ENCODE data around the gene SFN. TPM values are rescaled to one million over a fixed set of nuclear protein-coding genes. Genes with fewer than 3 reads are reported as not detected.
"Not testable (repeated sequence)": the region's sequence is repeated elsewhere in the genome, so short reads cannot be mapped to it uniquely, and the experiment has no call there.

Gene SFN
- polyA plus RNA-seq, 2 donors: 1,075 to 2,440 TPM

DNA sequence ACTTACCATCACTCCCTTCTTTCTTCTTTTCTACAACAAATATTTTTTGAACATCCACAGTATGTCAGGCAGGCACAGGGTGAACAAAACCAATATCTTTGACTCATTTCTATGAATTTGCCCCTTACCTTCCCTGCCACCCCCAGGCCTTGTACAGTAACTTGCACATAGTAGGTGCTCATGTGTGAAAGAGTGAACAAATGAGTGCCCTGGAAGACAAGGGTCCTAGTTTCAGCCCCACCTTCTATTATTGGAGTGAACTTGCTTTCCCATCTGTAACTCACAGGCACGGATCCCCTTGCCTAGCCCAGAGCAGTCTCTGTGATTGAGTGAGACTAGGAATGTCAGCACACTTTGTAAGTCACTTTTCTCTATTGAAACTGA, 23.6 kb upstream of the SFN start:
- Histone ChIP-seq H3K27ac (ENCODE audit: low read depth in 2 of 2, low read length in 1 of 2) (no peak overlapping the region), H3K4me1 (ENCODE audit: control insufficient read depth in 2 of 2, insufficient read depth in 2 of 2, low read length in 1 of 2) (no peaks in the 10 kb centered on the region), H3K4me3 (ENCODE audit: low read depth in 1 of 2, low read length in 2 of 2) (no peak overlapping the region), H3K36me3 (ENCODE audit: control insufficient read depth in 2 of 2, insufficient read depth in 2 of 2, low read length in 1 of 2) (peaks cover 0 to 30% of the 10 kb centered on the region in 2 donors), H3K9me3 (ENCODE audit: control insufficient read depth in 2 of 2, insufficient read depth in 1 of 2, low read depth in 1 of 2, low read length in 1 of 2) (no peaks in the 10 kb centered on the region), H3K27me3 (ENCODE audit: control insufficient read depth in 1 of 2, insufficient read depth in 2 of 2, low read length in 2 of 2) (no peaks in the 10 kb centered on the region)
- WGBS, 2 donors: 95 to 96% methylated on average over 1 of the region's 1 CpG

DNA sequence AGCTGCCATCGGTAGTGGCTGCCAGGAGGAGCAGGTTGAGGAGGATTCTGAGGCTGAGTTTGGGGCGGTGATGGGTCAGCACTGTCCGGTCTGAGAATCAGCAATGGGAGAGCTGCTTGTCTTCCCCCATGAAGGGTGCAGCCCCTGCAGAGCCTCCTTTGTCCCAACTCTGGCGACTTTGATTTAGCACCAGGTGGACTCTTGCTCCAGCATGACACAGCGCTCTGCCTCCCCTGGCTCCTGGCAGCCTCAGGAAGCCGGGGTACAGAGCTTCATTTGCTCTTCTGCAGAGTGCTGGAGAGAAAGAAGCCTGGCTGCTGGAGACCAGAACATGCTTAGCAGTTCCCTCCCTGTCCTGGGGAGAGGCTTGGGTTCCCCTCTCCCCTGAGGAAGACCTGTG, 23.2 kb upstream of the SFN start:
- Histone ChIP-seq H3K36me3 (ENCODE audit: control insufficient read depth in 2 of 2, insufficient read depth in 2 of 2, low read length in 1 of 2) (peaks cover 0 to 26% of the 10 kb centered on the region in 2 donors), H3K4me1 (ENCODE audit: control insufficient read depth in 2 of 2, insufficient read depth in 2 of 2, low read length in 1 of 2) (no peaks in the 10 kb centered on the region), H3K4me3 (ENCODE audit: low read depth in 1 of 2, low read length in 2 of 2) (no peak overlapping the region), H3K27me3 (ENCODE audit: control insufficient read depth in 1 of 2, insufficient read depth in 2 of 2, low read length in 2 of 2) (no peaks in the 10 kb centered on the region), H3K27ac (ENCODE audit: low read depth in 2 of 2, low read length in 1 of 2) (no peak overlapping the region), H3K9me3 (ENCODE audit: control insufficient read depth in 2 of 2, insufficient read depth in 1 of 2, low read depth in 1 of 2, low read length in 1 of 2) (no peaks in the 10 kb centered on the region)
- 86 to 89% methylated on average over 6 of the region's 6 CpGs for WGBS, 2 donors

DNA sequence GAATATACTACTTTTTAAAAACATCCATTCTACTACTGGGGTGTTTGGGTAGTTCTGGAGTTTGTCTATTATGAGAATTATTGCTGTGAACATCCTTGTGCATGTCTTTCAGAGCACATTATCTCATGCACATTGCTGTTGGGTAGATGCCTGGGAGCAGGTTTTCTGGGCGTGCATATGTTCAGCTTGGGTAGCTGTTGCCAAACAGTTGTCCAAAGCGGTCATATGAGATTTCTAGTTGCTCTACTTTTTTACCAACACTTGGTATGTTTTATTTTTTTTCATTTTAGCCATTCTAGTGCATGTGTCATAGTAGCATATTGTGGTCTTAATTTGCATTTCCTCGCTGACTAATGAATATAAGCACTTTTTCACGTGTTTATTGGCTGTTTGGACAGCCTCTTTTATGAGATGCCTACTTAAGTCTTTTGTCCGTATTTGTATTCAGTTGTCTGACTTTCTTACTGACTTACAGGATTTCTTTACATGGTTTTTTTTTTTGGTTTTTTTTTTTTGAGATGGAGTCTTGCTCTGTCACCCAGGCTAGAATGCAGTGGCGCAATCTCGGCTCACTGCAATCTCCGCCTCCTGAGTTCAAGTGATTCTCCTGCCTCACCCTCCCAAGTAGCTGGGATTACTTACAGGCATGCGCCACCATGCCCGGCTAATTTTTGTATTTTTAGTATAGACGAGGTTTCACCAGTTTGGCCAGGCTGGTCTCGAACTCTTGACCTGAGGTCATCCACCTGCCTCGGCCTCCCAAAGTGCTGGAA, 18.3 kb upstream of the SFN start:
- Histone ChIP-seq H3K36me3 (ENCODE audit: control insufficient read depth in 2 of 2, insufficient read depth in 2 of 2, low read length in 1 of 2) (peaks cover 0 to 20% of the 10 kb centered on the region in 2 donors), H3K27ac (ENCODE audit: low read depth in 2 of 2, low read length in 1 of 2) (peak overlapping the region; percentile 50 to 63), H3K4me1 (ENCODE audit: control insufficient read depth in 2 of 2, insufficient read depth in 2 of 2, low read length in 1 of 2) (peaks cover 3 to 8% of the 10 kb centered on the region in 2 donors), H3K27me3 (ENCODE audit: control insufficient read depth in 1 of 2, insufficient read depth in 2 of 2, low read length in 2 of 2) (no peaks in the 10 kb centered on the region), H3K4me3 (ENCODE audit: low read depth in 1 of 2, low read length in 2 of 2) (no peak overlapping the region), H3K9me3 (ENCODE audit: control insufficient read depth in 2 of 2, insufficient read depth in 1 of 2, low read depth in 1 of 2, low read length in 1 of 2) (no peaks in the 10 kb centered on the region)
- WGBS, 2 donors: 71 to 78% methylated on average over 13 of the region's 13 CpGs

DNA sequence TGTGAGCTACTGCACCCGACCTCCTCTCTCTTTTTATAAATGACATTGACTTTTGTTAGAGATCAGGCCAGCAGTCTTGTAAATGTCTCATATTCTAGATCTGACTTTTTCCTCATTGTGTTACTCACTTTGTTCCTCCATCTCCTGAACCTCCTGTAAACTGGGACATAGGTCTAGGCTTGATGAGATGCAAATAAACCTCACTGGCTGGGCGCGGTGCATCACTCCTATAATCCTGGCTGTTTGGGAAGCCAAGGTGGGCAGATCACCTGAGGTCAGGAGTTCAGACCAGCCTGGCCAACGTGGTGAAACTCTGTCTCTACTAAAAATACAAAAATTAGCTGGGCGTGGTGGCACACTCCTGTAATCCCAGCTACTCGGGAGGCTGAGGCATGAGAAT, 15.1 kb upstream of the SFN start:
- not testable (repeated sequence) for H3K27me3 ChIP-seq (ENCODE audit: control insufficient read depth in 1 of 2, insufficient read depth in 2 of 2, low read length in 2 of 2); H3K9me3 ChIP-seq (ENCODE audit: control insufficient read depth in 2 of 2, insufficient read depth in 1 of 2, low read depth in 1 of 2, low read length in 1 of 2); H3K4me3 ChIP-seq (ENCODE audit: low read depth in 1 of 2, low read length in 2 of 2)
- WGBS, 2 donors: 74 to 77% methylated on average over 6 of the region's 6 CpGs
- peak overlapping the region; percentile 78 to 95 for H3K27ac ChIP-seq (ENCODE audit: low read depth in 2 of 2, low read length in 1 of 2)
- peaks cover 3 to 20% of the 10 kb centered on the region in 2 donors for H3K4me1 ChIP-seq (ENCODE audit: control insufficient read depth in 2 of 2, insufficient read depth in 2 of 2, low read length in 1 of 2)
- H3K36me3 ChIP-seq (ENCODE audit: control insufficient read depth in 2 of 2, insufficient read depth in 2 of 2, low read length in 1 of 2): peaks cover 6 to 27% of the 10 kb centered on the region in 2 donors

DNA sequence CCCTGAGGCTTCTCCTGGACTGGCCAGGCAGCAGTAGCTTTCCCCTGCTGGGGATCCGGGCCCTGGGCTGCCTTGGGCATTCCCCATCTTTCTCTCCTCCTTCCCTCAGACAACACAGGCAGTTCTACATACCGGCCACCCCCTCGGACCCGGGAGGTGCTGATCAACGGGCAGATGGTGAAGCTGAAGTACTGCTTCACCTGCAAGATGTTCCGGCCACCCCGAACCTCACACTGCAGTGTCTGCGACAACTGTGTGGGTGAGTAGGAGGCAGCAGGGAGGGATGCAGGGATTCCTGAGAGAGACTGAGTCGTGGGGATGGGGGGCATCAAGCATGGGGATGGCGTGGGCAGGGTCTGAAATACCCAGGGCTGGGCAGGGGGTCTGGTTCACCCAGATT, 14.4 kb upstream of the SFN start:
- no peaks in the 10 kb centered on the region for H3K9me3 ChIP-seq (ENCODE audit: control insufficient read depth in 2 of 2, insufficient read depth in 1 of 2, low read depth in 1 of 2, low read length in 1 of 2)
- no peaks in the 10 kb centered on the region for H3K27me3 ChIP-seq (ENCODE audit: control insufficient read depth in 1 of 2, insufficient read depth in 2 of 2, low read length in 2 of 2)
- WGBS, 2 donors: 84 to 90% methylated on average over 10 of the region's 10 CpGs
- peaks cover 9 to 29% of the 10 kb centered on the region in 2 donors for H3K36me3 ChIP-seq (ENCODE audit: control insufficient read depth in 2 of 2, insufficient read depth in 2 of 2, low read length in 1 of 2)
- peak overlapping the region; percentile 78 to 95 for H3K27ac ChIP-seq (ENCODE audit: low read depth in 2 of 2, low read length in 1 of 2)
- H3K4me3 ChIP-seq (ENCODE audit: low read depth in 1 of 2, low read length in 2 of 2): no peak overlapping the region
- peaks cover 3 to 20% of the 10 kb centered on the region in 2 donors for H3K4me1 ChIP-seq (ENCODE audit: control insufficient read depth in 2 of 2, insufficient read depth in 2 of 2, low read length in 1 of 2)

DNA sequence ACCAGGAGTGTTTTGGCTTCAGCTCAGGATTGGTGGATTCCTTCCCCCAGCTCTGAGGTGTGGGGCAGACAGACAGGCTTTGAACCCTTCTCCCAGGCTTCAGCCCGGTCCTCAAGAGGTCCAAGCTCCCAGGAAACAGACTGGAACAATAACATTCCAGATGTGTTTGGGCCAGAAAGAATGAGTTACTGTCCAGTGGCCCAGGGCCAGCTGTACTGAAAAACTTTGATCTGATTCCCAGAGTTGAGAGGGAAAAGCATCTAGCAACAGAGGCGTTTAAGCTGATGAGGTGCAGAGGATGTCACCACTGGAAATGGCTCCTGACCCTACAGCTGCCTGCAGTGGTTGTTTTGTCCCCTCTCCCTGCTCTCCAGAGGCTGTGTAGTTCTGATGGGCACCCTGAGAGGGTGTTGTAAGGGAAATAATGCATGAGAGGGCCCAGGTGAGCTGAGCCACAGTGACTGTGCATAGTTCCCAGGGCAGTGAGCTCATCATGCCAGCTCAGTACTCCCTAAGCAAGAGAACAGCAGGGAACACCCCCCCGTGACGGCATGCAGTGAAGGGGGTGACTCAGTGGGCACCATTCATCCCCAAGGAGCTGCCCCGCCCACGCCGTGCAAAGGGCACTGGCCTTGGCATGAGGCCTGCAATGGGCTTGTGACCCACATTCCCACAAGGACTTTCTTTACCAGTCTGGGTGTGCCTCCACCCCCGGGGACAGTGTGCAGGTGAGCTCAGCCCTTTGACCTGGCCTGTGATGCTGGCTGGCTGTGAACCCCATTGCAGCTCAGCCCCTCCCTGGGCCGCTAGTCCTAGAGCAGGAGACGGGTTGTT, 13.8 kb upstream of the SFN start:
- H3K27me3 ChIP-seq (ENCODE audit: control insufficient read depth in 1 of 2, insufficient read depth in 2 of 2, low read length in 2 of 2): no peaks in the 10 kb centered on the region
- H3K36me3 ChIP-seq (ENCODE audit: control insufficient read depth in 2 of 2, insufficient read depth in 2 of 2, low read length in 1 of 2): peaks cover 9 to 34% of the 10 kb centered on the region in 2 donors
- WGBS, 2 donors: 44 to 51% methylated on average over 10 of the region's 10 CpGs
- peak overlapping the region; percentile 78 to 95 for H3K27ac ChIP-seq (ENCODE audit: low read depth in 2 of 2, low read length in 1 of 2)
- no peaks in the 10 kb centered on the region for H3K9me3 ChIP-seq (ENCODE audit: control insufficient read depth in 2 of 2, insufficient read depth in 1 of 2, low read depth in 1 of 2, low read length in 1 of 2)
- no peak overlapping the region for H3K4me3 ChIP-seq (ENCODE audit: low read depth in 1 of 2, low read length in 2 of 2)
- peaks cover 3 to 27% of the 10 kb centered on the region in 2 donors for H3K4me1 ChIP-seq (ENCODE audit: control insufficient read depth in 2 of 2, insufficient read depth in 2 of 2, low read length in 1 of 2)

DNA sequence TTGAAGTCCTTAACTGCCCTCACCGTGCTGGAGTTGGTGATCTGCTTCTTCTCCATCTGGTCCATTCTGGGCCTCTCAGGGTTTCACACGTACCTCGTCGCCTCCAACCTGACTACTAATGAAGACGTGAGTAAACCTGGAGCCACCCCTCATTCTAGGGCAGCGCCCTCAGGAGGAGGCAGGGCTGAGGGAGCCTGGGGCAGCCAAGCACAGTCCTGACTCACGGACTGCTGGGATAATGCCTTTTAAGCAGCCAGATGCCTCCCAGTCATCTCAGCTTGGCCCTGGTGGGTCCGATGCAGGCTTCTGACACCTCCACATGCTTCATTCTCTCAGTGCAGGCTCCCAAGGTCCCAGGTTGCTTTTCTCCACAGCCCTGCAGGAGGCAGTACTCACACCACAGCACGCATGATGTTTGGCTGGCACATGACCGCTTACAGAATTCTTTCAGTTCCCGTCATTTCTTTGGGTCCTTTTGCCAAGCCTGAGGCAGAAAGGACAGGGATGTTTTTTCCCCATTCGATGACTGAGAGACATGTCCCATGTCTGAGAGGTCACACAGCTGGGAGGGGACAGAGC, 11.8 kb upstream of the SFN start:
- WGBS, 2 donors: 71 to 78% methylated on average over 12 of the region's 12 CpGs
- no peaks in the 10 kb centered on the region for H3K27me3 ChIP-seq (ENCODE audit: control insufficient read depth in 1 of 2, insufficient read depth in 2 of 2, low read length in 2 of 2)
- H3K4me1 ChIP-seq (ENCODE audit: control insufficient read depth in 2 of 2, insufficient read depth in 2 of 2, low read length in 1 of 2): peaks cover 6 to 38% of the 10 kb centered on the region in 2 donors
- H3K27ac ChIP-seq (ENCODE audit: low read depth in 2 of 2, low read length in 1 of 2): peak overlapping the region; percentile 23 to 95
- H3K4me3 ChIP-seq (ENCODE audit: low read depth in 1 of 2, low read length in 2 of 2): no peak overlapping the region
- H3K9me3 ChIP-seq (ENCODE audit: control insufficient read depth in 2 of 2, insufficient read depth in 1 of 2, low read depth in 1 of 2, low read length in 1 of 2): no peaks in the 10 kb centered on the region
- peaks cover 13 to 38% of the 10 kb centered on the region in 2 donors for H3K36me3 ChIP-seq (ENCODE audit: control insufficient read depth in 2 of 2, insufficient read depth in 2 of 2, low read length in 1 of 2)

DNA sequence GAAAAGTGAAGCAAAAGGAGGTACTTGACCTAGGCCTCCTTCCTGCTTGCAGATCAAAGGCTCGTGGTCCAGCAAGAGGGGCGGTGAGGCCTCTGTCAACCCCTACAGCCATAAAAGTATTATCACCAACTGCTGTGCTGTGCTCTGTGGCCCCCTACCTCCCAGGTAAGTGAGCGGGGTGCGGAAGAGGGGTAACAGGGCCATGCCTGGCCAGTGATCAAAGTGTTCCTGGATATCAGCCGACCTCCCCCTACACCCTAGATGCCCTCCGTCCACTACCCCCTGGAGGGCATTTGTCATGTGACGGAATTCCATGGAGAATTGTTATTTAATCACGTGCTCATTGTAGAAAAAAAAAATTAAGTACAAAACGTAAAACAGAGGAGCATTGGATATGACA, 10.2 kb upstream of the SFN start:
- no peaks in the 10 kb centered on the region for H3K27me3 ChIP-seq (ENCODE audit: control insufficient read depth in 1 of 2, insufficient read depth in 2 of 2, low read length in 2 of 2)
- peaks cover 13 to 39% of the 10 kb centered on the region in 2 donors for H3K36me3 ChIP-seq (ENCODE audit: control insufficient read depth in 2 of 2, insufficient read depth in 2 of 2, low read length in 1 of 2)
- peak overlapping the region in 1 of 2 donors; percentile 48 for H3K27ac ChIP-seq (ENCODE audit: low read depth in 2 of 2, low read length in 1 of 2)
- WGBS, 2 donors: 67 to 73% methylated on average over 9 of the region's 9 CpGs
- no peak overlapping the region for H3K4me3 ChIP-seq (ENCODE audit: low read depth in 1 of 2, low read length in 2 of 2)
- H3K4me1 ChIP-seq (ENCODE audit: control insufficient read depth in 2 of 2, insufficient read depth in 2 of 2, low read length in 1 of 2): peaks cover 6 to 50% of the 10 kb centered on the region in 2 donors
- no peaks in the 10 kb centered on the region for H3K9me3 ChIP-seq (ENCODE audit: control insufficient read depth in 2 of 2, insufficient read depth in 1 of 2, low read depth in 1 of 2, low read length in 1 of 2)

DNA sequence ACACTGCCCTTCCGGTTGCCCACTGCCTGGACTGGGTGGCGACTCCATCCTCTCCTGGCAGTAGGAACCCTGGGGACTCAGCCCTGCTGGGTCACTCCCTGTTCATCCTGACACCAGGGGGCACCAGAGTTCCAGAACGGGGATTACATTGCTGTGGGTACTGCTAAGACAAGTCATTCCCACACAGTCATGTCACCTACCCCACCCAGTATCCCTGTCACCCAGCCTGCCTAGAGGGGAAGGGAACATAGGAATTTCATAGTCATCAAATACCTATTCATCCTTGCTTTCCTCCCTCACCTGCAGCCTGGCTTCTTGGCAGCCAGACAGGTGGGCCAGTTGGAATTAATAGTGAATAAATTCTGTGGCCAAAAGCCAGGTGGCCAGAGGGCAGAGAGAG, 9.8 kb upstream of the SFN start:
- H3K4me1 ChIP-seq (ENCODE audit: control insufficient read depth in 2 of 2, insufficient read depth in 2 of 2, low read length in 1 of 2): peaks cover 6 to 51% of the 10 kb centered on the region in 2 donors
- peaks cover 13 to 39% of the 10 kb centered on the region in 2 donors for H3K36me3 ChIP-seq (ENCODE audit: control insufficient read depth in 2 of 2, insufficient read depth in 2 of 2, low read length in 1 of 2)
- H3K9me3 ChIP-seq (ENCODE audit: control insufficient read depth in 2 of 2, insufficient read depth in 1 of 2, low read depth in 1 of 2, low read length in 1 of 2): no peaks in the 10 kb centered on the region
- no peak overlapping the region for H3K4me3 ChIP-seq (ENCODE audit: low read depth in 1 of 2, low read length in 2 of 2)
- WGBS, 2 donors: 6 to 7% methylated on average over 3 of the region's 3 CpGs
- H3K27me3 ChIP-seq (ENCODE audit: control insufficient read depth in 1 of 2, insufficient read depth in 2 of 2, low read length in 2 of 2): no peaks in the 10 kb centered on the region
- H3K27ac ChIP-seq (ENCODE audit: low read depth in 2 of 2, low read length in 1 of 2): peak overlapping the region; percentile 86 to 97
